SU-DHL-6 (cell line): ENCODE results near the gene CDC37.

ENCODE experiments used
- CTCF ChIP-seq: fragments of 200-600 bp; sonication (generic); IDR thresholded peaks from one replicate; pipeline ENCODE4 v1.5.1; 2017; ENCODE audit warnings: antibody characterized with exemption, mild to moderate bottlenecking, low read length, moderate library complexity; ENCODE audit not compliant: insufficient read depth, poor library complexity, severe bottlenecking
- EZH2phosphoT487 ChIP-seq: fragments of 200-600 bp; sonication (generic), shearing (Covaris generic); conservative IDR thresholded peaks from 2 replicates; pipeline ENCODE4 v1.6.1; 2018; ENCODE audit warnings: mild to moderate bottlenecking, antibody characterized with exemption, low read length, moderate library complexity, mixed read lengths

GRCh38 chr19:10416380-10417257 is 13.3 kb upstream of the CDC37 start:
- TF ChIP-seq CTCF: peak; percentile 89
- no peak for TF ChIP-seq EZH2phosphoT487
